Measurements from ENCODE around the gene CFAP61. TPM values are rescaled to one million over a fixed set of nuclear protein-coding genes. Genes with fewer than 3 reads are reported as not detected.
A peak's percentile ranks its signal among the peaks of the same experiment; 100 is the strongest.

CFAP61 gene
- total RNA-seq, 2 donors from 2014 or later, result not detected

DNA sequence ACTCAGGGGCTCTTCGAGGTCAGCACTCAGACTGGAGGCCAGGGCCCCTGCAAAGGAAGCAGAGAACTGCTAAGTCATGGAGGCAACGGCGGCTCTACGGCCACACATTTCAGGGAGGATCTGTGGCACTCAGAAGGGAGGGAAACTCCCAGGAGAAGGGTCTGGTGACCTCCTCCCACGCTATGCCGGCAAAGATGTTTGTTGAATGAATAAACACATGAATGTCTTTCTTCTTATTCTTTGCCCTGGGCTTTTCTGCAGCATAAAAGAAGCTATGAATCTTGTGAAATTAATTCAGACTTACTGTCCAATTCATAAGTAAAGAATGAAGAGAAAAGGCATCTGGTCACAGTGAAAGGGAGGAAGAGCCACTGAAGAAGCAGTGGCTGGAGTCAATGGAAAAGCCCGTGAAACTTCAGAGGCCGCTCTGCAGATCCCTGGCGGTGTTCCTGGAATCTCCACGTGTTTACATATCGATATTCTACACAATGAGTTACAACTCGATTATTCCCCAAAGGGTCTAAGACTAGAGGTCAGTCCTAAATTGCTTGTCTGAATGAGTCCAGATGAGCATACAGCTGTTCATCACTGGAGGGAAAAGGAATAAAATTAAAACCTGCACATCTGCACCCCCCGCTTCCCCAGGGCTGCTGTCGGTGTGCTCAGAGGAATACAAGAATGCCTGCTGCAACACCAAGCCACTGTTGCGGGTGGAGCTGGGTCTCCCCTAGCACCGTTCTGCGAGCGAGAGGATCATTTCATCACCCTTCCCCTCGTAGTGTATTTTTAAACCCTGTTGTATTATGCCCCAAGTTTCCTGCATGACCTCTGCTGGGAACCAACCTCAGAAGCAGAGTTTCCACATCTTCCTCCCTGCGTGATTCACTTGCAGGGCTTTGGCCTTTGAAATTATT is 341.1 kb downstream of the CFAP61 start:
- H3K27me3 Mint-ChIP-seq, result no peaks in the 10 kb centered on the region
- no peak overlapping the region for H3K27ac Mint-ChIP-seq
- H3K36me3 Mint-ChIP-seq (ENCODE audit: low read depth), result peaks cover 33% of the 10 kb centered on the region
- no peaks in the 10 kb centered on the region for H3K4me1 Mint-ChIP-seq
- ATAC-seq (replicated peaks), result no peak
- no peak overlapping the region for H3K4me3 Mint-ChIP-seq
- H3K9me3 Mint-ChIP-seq, result no peaks in the 10 kb centered on the region

DNA sequence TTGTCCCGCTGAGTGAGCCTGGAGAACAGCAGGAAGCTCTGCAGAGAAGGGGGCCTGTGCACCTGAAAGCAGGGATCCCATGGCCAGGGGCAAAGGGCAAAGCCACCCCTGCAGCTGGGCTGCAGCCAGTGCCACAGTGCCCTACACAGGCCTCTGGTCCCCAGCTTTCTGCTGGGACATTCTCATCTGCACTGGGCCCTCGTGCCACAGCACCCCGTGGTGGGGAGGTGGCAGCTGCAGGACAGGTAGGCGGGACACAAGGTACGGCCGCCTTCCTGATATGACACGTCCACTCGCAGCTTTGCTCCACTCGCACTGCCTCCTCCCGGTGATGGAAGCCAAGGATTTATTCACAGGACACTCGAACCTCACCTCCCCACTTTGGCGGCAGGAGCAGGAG is 342.8 kb downstream of the CFAP61 start:
- no peaks in the 10 kb centered on the region for H3K9me3 Mint-ChIP-seq
- ATAC-seq (replicated peaks), result no peak
- H3K27me3 Mint-ChIP-seq, result no peaks in the 10 kb centered on the region
- no peak overlapping the region for H3K4me3 Mint-ChIP-seq
- H3K27ac Mint-ChIP-seq, result no peak overlapping the region
- H3K36me3 Mint-ChIP-seq (ENCODE audit: low read depth), result peaks cover 40% of the 10 kb centered on the region
- H3K4me1 Mint-ChIP-seq, result no peaks in the 10 kb centered on the region

DNA sequence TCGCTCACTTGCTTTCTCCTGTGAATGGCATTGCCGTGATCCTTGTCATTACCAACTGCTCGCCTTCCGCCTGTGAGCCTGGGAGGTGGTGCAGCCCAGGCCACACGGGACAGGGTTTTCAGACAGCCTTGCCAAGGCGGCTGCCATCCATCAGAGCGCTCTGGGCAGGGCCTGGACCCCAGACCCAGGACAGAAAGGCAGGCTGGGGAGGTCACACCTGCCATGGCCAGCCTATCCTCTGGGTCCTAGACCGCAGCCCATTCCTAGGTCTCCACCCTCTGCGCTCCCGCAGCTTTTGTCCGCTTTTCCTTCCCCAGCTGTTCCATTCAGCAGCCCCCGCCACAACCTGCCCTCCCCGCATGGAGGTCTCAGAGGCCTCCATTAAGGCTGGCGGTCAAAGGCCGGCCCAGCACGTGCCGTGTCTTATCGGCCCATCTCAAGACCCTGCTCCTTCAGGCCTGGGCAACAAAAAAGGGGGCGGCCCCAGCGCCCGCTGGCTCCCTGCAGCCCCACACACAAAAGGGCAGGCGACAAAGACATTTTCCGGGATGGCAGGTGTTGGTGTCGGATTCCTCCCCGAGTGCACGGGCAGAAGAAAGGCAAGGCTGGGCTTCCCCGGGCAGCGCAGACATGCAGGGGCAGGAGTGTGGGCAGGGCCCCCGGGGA is 343.7 kb downstream of the CFAP61 start:
- ATAC-seq (replicated peaks), result no peak
- Mint-ChIP-seq H3K4me3 (no peak overlapping the region), H3K9me3 (no peaks in the 10 kb centered on the region), H3K27ac (no peak overlapping the region), H3K4me1 (no peaks in the 10 kb centered on the region), H3K36me3 (ENCODE audit: low read depth) (peaks cover 42% of the 10 kb centered on the region), H3K27me3 (no peaks in the 10 kb centered on the region)

DNA sequence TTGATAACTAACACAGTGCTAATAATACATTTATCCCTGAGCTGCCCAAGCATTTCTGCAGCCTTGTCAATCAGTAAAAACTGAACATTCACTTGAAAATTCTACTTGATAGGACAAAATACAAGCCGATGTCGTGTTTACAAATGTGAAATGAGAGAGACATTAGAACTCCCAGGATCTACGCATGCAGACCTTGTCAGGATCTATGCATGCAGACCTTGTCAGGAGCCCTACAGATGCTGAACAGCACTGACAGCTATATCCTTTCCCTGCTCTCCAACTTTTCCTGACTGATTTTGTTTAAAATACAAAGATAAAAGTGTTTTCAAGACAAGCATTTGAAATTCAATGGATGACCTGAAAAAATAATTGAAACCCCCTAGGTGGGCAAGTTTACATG is 344.5 kb downstream of the CFAP61 start:
- no peak overlapping the region for H3K4me3 Mint-ChIP-seq
- H3K9me3 Mint-ChIP-seq, result no peaks in the 10 kb centered on the region
- no peak for ATAC-seq (replicated peaks)
- H3K4me1 Mint-ChIP-seq, result no peaks in the 10 kb centered on the region
- H3K27me3 Mint-ChIP-seq, result no peaks in the 10 kb centered on the region
- no peak overlapping the region for H3K27ac Mint-ChIP-seq
- peaks cover 38% of the 10 kb centered on the region for H3K36me3 Mint-ChIP-seq (ENCODE audit: low read depth)

DNA sequence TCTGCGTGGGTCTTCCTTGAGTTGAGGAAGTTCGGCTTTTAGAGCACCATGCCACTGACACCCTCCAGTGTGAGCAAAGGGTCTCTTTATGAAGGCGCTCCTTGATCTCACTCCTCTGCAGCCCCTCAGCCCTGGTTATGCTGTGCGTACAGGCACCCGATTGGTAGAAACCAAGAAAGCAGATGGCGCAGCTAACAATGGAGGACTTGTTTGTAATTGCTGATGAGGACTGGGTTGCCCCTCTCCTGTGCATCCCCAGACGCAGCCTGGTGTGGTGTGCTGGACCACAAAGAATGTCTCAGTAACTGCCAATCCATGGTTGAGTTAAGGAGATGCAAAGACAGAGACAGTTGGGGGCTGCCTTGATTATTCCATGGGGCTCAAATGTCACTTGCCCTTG is 345.8 kb downstream of the CFAP61 start:
- no peak overlapping the region for H3K27ac Mint-ChIP-seq
- no peaks in the 10 kb centered on the region for H3K4me1 Mint-ChIP-seq
- H3K9me3 Mint-ChIP-seq, result no peaks in the 10 kb centered on the region
- H3K36me3 Mint-ChIP-seq (ENCODE audit: low read depth), result peaks cover 24% of the 10 kb centered on the region
- ATAC-seq (replicated peaks), result no peak
- H3K4me3 Mint-ChIP-seq, result no peak overlapping the region
- no peaks in the 10 kb centered on the region for H3K27me3 Mint-ChIP-seq

DNA sequence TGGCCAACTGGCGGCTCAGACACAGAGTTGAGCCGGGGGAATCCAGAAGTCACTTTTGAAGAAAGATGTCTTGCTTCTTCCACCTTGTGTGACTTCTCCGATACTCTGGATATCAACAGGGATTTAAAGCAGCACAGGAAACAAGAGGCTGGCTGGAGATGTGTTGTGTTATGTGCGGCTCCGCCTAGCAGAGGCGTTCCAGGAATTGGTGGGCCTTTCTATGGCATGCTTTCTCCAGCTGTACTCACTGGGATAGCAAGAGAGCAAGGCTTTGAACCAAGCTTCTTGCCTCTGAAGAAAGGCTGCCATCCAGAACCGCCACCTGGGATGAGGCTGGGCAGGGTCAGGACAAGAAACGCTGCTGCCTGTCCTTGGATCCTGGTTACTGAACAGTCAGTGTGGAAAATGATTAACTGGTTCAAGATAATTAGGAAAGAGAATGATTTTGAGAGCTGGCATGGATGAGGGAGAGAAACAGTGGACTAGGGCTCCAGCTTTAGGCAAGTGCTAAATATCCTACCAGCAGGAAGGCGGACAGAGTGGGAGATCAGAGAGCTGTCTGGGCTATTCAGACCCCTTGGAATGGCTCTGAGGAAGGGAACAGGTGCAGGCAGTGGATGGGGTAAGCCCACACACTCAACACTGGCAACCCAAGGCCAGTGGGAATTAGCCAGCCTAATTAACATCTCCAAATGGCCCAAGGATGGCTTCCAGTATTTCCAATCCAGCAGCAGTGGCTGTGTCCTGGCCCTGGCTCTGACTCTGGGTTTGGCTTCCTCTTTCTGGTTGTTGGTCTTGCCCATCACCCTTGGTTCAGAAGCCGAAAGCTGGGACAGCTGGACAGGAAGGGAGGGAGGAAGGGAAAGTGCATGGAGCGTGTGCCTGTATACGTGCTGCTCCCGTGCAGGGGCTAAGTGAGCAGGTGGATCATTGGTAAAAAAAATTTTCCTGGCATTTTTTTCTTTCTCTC is 347.5 kb downstream of the CFAP61 start:
- H3K36me3 Mint-ChIP-seq (ENCODE audit: low read depth), result peaks cover 8% of the 10 kb centered on the region
- no peak for ATAC-seq (replicated peaks)
- peak overlapping the region; percentile 66 for H3K27ac Mint-ChIP-seq
- H3K27me3 Mint-ChIP-seq, result no peaks in the 10 kb centered on the region
- H3K4me1 Mint-ChIP-seq, result no peaks in the 10 kb centered on the region
- H3K9me3 Mint-ChIP-seq, result no peaks in the 10 kb centered on the region
- no peak overlapping the region for H3K4me3 Mint-ChIP-seq

DNA sequence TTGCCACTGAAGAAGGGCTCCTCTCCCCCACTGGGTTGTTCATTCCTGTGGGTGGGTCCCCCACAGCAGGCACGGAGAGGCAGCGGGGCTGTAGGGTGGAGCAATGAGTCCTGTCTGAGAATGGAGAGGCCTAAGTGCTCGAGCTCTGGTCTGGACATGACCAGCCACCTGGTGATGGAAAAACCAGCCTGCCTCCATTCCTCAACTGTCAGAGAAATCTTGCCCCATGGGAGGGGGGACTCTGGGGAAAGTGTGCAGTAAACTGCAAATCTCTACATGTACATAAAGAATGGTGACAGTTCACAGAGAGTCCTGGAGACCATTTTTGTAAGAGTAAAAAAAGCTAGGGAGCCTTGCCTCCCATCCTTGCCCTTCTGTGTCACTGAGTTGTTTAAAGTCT is 349.7 kb downstream of the CFAP61 start:
- Mint-ChIP-seq H3K36me3 (ENCODE audit: low read depth) (peaks cover 20% of the 10 kb centered on the region), H3K9me3 (no peaks in the 10 kb centered on the region), H3K27me3 (no peaks in the 10 kb centered on the region), H3K27ac (no peak overlapping the region), H3K4me1 (peaks cover 3% of the 10 kb centered on the region), H3K4me3 (no peak overlapping the region)
- ATAC-seq (replicated peaks), result no peak

DNA sequence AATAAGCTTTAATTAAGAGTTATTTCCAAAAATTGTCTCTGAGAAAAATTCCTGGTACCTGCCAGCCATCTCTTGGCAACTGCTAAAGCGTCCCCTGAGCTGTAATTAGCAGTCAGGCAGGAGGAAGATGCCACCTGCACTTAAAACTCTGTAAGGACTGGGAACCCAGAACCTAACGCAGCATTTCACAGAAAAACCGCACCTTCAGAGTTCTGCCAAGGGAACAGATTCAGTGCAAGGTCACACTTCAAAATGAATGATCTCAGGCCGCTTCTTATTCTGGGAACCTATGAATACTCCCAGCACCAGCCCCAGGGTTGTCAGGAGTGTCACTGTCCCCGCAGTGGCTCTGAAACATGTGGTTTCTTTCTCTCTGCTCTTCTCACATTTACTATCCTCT is 352.3 kb downstream of the CFAP61 start:
- peak overlapping the region; percentile 81 for H3K27ac Mint-ChIP-seq
- H3K9me3 Mint-ChIP-seq, result no peaks in the 10 kb centered on the region
- H3K36me3 Mint-ChIP-seq (ENCODE audit: low read depth), result peaks cover 28% of the 10 kb centered on the region
- ATAC-seq (replicated peaks), result peak; percentile 52
- peaks cover 3% of the 10 kb centered on the region for H3K4me1 Mint-ChIP-seq
- H3K4me3 Mint-ChIP-seq, result peak overlapping the region; percentile 25
- H3K27me3 Mint-ChIP-seq, result no peaks in the 10 kb centered on the region

DNA sequence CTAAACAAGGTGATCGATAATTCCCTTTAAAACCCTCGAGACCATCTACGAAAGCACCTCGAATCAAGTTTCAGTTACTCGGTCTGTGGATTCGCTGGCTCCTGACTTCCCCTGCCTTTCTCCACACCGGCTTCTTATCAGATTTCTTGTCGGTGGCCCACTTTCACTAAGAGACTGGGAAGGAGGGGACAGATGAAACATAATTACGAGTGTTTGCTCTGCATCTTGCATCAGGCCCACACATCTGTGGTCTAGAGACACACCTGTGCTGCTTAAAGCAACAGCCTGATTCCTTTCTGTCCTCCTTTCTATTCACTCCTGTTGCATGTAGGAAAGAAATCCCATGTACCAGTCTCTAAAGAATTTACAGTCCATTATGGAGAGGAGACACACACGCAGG is 353.3 kb downstream of the CFAP61 start:
- no peaks in the 10 kb centered on the region for H3K9me3 Mint-ChIP-seq
- H3K27me3 Mint-ChIP-seq, result no peaks in the 10 kb centered on the region
- H3K4me3 Mint-ChIP-seq, result no peak overlapping the region
- peak overlapping the region; percentile 81 for H3K27ac Mint-ChIP-seq
- ATAC-seq (replicated peaks), result no peak
- peaks cover 3% of the 10 kb centered on the region for H3K4me1 Mint-ChIP-seq
- peaks cover 31% of the 10 kb centered on the region for H3K36me3 Mint-ChIP-seq (ENCODE audit: low read depth)

DNA sequence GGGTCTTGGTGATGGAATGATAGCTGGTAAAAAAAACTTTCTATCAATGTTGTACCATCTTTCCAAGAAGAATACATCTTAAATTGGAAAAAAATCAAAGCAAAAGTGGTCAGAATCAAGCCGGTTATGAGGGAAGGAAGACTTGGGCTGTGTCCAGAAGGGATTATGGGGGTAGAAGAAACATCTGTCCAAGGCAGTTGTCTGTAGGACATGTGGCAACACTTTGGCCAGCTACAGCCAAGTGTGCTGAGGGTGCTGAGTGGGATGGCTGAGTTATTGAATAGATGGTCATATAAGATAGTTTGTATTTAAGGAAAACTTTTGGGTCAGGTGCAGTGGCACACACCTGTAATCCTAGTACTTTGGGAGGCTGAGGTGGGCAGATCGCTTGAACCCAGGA is 354.0 kb downstream of the CFAP61 start:
- Mint-ChIP-seq H3K36me3 (ENCODE audit: low read depth) (peaks cover 38% of the 10 kb centered on the region), H3K27me3 (no peaks in the 10 kb centered on the region), H3K27ac (peak overlapping the region; percentile 81), H3K4me1 (peaks cover 4% of the 10 kb centered on the region), H3K9me3 (no peaks in the 10 kb centered on the region), H3K4me3 (no peak overlapping the region)
- no peak for ATAC-seq (replicated peaks)

DNA sequence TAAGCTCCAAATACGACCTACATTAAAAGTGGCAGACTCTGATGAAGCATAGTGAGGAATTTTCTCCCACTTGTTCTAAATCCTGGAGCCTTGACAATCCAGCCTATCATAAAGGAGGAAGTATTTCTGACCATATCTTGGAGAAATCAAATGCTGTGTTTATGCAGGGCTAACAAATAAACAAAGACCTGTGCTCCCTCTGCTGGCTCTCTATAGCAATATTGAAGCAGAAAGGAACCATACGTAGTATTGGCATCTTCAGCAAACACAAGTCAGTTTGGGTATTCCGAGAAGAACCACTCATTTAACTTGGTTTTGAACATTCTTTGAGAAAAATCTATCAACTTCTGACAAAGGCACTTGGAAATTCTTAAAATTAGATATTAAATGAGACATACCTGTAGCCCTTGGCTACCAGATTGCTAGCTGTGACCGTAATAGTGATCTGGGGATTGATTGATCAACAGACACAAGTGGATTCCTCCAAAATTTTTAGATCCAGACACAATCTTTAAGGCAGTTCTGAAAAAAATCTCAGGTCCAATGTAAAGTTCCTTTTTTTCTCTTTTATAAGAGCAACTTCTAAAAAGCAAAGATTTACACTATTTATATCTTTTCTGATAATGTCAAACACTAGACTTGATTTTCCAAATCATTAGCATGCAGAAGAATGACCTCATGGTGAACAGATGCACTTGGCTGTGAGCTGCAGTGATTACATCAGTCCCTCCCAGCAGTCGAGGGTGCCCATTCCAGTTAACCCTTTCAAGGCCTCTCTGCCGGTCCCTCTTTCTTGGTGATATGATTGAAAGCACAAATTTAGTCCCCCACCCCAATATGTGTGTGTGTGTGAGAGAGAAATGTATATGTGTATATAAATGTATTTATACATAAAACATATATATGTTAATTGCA is 355.8 kb downstream of the CFAP61 start:
- Mint-ChIP-seq H3K9me3 (no peaks in the 10 kb centered on the region), H3K4me1 (peaks cover 22% of the 10 kb centered on the region), H3K36me3 (ENCODE audit: low read depth) (peaks cover 56% of the 10 kb centered on the region), H3K4me3 (no peak overlapping the region), H3K27me3 (no peaks in the 10 kb centered on the region), H3K27ac (peak overlapping the region; percentile 41)
- no peak for ATAC-seq (replicated peaks)

DNA sequence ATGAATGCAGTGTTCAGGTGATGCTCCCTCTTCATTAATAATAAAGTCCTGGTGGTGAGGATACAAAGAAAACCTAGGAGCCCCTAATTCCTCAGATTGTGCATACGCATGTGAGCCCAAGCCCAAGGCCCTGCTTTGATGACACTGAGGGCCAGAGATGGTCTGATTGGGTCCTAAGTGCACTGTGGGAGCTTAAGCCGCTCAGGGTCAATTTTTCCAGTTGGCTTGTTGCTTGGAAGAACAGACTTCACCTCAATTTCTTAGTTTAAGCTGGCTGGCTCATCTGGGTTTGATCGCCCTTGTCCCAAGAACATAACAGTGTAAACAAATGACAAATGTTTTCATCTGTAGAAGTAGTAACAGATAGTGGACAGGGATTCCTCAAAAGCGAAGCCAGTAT is 357.0 kb downstream of the CFAP61 start:
- no peaks in the 10 kb centered on the region for H3K9me3 Mint-ChIP-seq
- no peak overlapping the region for H3K27ac Mint-ChIP-seq
- H3K27me3 Mint-ChIP-seq, result no peaks in the 10 kb centered on the region
- H3K36me3 Mint-ChIP-seq (ENCODE audit: low read depth), result peaks cover 56% of the 10 kb centered on the region
- peak overlapping the region; percentile 71 for H3K4me3 Mint-ChIP-seq
- peaks cover 25% of the 10 kb centered on the region for H3K4me1 Mint-ChIP-seq
- no peak for ATAC-seq (replicated peaks)
